ENCODE measurements around the gene GPC6.

Gene GPC6

GRCh38 chr13:94455414-94455813, 1228.8 kb downstream of the GPC6 start:
- no peak for DNase-seq

Measured in NCI-H69 (cell line).